Measurements from ENCODE around the gene C15orf39. TPM values are rescaled to one million over a fixed set of nuclear protein-coding genes. Genes with fewer than 3 reads are reported as not detected.

The C15orf39 gene
- total RNA-seq, 1 donor from 2014 or later, result 62.2 TPM

DNA sequence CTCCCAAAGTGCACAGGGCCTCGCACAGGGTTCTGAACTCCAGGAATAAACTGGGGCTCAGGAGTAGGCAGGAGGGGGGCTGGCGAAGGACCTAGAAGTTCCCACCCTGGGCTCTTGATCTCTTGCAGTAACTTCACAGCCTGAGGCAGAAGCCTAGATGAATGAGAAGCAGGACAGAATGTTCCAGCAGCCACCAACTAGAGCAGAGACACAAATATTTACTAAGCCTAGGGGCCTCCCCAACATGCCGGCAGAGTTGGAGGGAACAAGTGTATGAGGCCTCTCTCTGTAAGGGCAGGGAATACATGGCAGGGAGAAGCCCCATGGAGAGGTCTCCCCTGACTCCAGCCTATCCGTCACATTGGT lies 25.3 kb upstream of the C15orf39 start:
- H3K36me3 Mint-ChIP-seq, result no peaks in the 10 kb centered on the region

DNA sequence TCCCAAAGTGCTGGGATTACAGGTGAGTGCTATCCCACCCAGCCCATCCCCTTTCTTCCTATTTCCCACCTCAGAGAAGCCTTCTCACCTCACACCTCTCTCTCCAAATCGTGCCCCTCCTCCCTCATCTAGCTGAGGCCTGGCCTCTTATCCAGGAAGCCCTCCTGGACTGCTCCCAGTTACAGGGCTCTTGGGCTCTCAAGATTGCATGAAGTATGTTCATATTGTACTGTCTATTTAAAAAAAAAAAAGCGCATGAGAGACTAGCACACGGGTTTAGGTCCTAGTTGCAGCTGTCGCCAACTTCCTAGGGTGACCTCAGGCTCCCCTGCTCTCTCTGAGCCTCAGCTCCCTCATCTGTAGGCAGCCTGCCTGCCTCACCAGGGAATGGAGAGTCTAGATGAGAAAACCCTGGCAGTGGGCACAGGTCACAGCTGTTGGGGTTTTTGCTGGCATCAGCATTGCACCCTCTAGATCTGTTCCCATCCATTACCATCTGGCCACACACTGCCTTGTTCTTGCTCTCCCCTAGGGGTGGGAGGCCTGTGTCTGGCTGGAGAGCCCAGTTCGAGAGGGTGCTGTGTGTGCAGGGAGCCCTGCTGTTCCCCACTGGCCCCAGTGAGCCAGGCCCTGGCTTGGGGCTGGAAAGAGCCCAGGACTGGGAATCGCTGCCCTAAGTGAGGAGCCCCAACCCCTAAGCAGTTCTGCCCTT lies 24.2 kb upstream of the C15orf39 start:
- H3K27me3 Mint-ChIP-seq (ENCODE audit: low read depth), result no peaks in the 10 kb centered on the region
- H3K36me3 Mint-ChIP-seq, result no peaks in the 10 kb centered on the region
- H3K9me3 Mint-ChIP-seq, result no peaks in the 10 kb centered on the region
- peak overlapping the region; percentile 93 for H3K27ac Mint-ChIP-seq
- no peak for DNase-seq (ENCODE audit: low spot score in 2 of 2, unreplicated experiment in 2 of 2)
- peak overlapping the region; percentile 50 for H3K4me3 Mint-ChIP-seq
- TF ChIP-seq, protein P1, sequence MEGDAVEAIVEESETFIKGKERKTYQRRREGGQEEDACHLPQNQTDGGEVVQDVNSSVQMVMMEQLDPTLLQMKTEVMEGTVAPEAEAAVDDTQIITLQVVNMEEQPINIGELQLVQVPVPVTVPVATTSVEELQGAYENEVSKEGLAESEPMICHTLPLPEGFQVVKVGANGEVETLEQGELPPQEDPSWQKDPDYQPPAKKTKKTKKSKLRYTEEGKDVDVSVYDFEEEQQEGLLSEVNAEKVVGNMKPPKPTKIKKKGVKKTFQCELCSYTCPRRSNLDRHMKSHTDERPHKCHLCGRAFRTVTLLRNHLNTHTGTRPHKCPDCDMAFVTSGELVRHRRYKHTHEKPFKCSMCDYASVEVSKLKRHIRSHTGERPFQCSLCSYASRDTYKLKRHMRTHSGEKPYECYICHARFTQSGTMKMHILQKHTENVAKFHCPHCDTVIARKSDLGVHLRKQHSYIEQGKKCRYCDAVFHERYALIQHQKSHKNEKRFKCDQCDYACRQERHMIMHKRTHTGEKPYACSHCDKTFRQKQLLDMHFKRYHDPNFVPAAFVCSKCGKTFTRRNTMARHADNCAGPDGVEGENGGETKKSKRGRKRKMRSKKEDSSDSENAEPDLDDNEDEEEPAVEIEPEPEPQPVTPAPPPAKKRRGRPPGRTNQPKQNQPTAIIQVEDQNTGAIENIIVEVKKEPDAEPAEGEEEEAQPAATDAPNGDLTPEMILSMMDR (IDR thresholded peaks at IDR 0.05; ENCODE audit: unreplicated experiment), result no peak
- peaks cover 65% of the 10 kb centered on the region for H3K4me1 Mint-ChIP-seq

More for the DNA sequence above, 25.3 kb upstream of the C15orf39 start:
- Mint-ChIP-seq H3K27me3 (ENCODE audit: low read depth) (no peaks in the 10 kb centered on the region), H3K9me3 (no peaks in the 10 kb centered on the region), H3K4me1 (peaks cover 59% of the 10 kb centered on the region), H3K4me3 (no peak overlapping the region), H3K27ac (peak overlapping the region; percentile 88)
- TF ChIP-seq, protein P1 (IDR thresholded peaks at IDR 0.05; ENCODE audit: unreplicated experiment), result no peak
- no peak for DNase-seq (ENCODE audit: low spot score in 2 of 2, unreplicated experiment in 2 of 2)

DNA sequence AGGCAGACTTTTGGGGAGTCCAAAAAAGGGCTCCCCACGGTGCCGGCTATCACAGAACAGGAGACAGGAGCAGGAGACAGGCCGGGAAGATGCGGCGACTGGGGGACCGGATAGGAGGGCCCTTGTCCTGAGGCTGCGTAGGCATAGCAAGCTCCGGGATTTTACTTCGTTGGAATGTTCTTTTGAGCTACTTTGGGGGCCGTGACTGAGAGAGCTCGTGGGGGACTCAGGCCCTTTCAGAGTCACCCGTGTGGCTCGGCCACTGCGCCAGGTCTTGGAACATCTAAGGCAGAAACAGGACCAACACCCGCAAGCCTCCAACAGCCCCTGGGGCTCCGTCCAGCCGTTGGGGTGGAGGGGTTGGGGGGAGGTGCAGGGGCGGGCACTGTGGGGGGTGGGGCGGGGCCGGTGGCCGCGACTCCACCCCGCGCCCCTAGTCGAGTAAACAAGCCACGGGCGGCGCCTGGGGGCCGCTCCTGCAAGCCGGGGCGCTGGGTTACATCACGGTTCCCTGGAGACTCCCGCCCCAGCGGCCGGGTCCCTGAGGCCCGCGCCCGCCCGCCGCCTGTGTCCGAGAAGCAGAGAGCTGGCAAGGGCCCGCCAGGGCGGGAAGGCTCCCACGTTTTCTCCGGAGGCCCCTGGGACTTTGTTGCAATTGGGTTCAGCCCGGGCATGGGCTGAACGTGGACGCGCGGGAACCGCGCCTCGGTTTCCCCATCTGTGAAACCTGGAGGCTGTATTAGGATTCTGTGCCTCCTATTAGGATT lies 23.3 kb upstream of the C15orf39 start:
- peaks cover 65% of the 10 kb centered on the region for H3K4me1 Mint-ChIP-seq
- H3K9me3 Mint-ChIP-seq, result no peaks in the 10 kb centered on the region
- H3K36me3 Mint-ChIP-seq, result no peaks in the 10 kb centered on the region
- H3K4me3 Mint-ChIP-seq, result peak overlapping the region; percentile 50
- peak in 1 of 2 experiments; percentile 57 for DNase-seq (ENCODE audit: low spot score in 2 of 2, unreplicated experiment in 2 of 2)
- H3K27ac Mint-ChIP-seq, result peak overlapping the region; percentile 93
- no peaks in the 10 kb centered on the region for H3K27me3 Mint-ChIP-seq (ENCODE audit: low read depth)
- TF ChIP-seq, protein P1 (IDR thresholded peaks at IDR 0.05; ENCODE audit: unreplicated experiment), result no peak

DNA sequence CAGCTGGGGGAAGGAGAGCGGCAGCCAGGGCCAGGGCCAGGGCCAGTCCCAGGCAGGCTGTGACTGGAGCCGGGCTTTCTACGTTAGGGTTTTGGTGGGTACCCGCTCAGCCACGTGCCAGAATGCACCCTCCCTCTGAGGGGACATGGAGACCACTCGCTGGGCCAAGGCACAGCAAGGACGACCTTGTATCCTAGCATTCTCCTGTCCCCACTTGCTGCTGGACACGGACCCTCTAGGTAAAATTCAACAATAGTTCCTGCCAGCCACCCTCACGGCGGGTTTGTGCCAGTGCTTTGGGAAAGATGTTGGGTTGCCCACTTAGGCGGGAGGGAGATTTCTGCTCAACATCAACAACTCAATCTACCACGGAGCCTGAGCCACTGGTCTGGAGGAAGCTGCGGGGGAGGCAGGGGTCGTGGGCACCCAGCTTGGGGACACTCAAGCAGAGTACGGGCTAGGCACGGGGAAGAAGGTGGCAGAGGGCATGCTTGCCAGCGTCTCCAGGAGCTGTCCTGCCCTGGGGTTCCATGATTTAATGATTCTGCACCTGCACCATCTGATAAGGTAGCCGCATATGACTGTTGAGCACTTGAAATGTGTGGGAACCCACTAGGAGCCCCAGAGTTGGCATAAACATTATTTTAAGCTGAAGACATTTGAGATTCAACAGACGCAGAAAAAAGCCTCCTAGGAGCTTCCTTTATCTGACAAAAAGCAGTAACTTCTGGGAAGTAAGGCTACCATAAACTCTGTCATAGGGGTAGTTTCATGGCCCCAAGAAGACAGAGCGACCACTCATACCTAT lies 22.5 kb upstream of the C15orf39 start:
- Mint-ChIP-seq H3K4me3 (peak overlapping the region; percentile 4), H3K4me1 (peaks cover 65% of the 10 kb centered on the region), H3K27me3 (ENCODE audit: low read depth) (no peaks in the 10 kb centered on the region), H3K36me3 (no peaks in the 10 kb centered on the region), H3K27ac (peak overlapping the region; percentile 90), H3K9me3 (no peaks in the 10 kb centered on the region)
- TF ChIP-seq, protein P1 (IDR thresholded peaks at IDR 0.05; ENCODE audit: unreplicated experiment), result no peak
- DNase-seq (ENCODE audit: low spot score in 2 of 2, unreplicated experiment in 2 of 2), result no peak

DNA sequence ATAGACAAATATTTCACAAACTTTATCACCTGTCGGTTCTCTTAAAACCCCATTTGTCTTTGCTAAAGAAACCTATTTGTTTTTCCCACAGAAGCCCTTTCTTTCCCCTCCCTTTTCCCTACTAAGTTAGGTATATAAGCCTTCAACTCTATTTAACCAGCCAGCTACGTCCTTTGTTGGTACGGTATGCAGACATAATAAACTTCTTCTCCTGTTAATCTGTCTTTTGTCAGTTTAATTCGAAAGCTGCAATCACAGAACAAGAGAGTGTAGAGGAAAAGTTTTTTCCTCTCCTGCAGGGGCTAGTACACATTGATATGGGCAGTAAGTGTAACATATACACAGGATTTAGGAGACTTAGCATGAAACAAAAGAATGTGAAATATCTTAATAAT lies 21.9 kb upstream of the C15orf39 start:
- no peaks in the 10 kb centered on the region for H3K36me3 Mint-ChIP-seq
- H3K4me1 Mint-ChIP-seq, result peaks cover 65% of the 10 kb centered on the region
- TF ChIP-seq, protein P1 (IDR thresholded peaks at IDR 0.05; ENCODE audit: unreplicated experiment), result no peak
- peak overlapping the region; percentile 90 for H3K27ac Mint-ChIP-seq
- no peaks in the 10 kb centered on the region for H3K9me3 Mint-ChIP-seq
- no peak for DNase-seq (ENCODE audit: low spot score in 2 of 2, unreplicated experiment in 2 of 2)
- no peaks in the 10 kb centered on the region for H3K27me3 Mint-ChIP-seq (ENCODE audit: low read depth)
- H3K4me3 Mint-ChIP-seq, result no peak overlapping the region
